ENCODE results near the gene ZSWIM4. TPM values are rescaled to one million over a fixed set of nuclear protein-coding genes. Genes with fewer than 3 reads are reported as not detected.
A peak's percentile ranks its signal among the peaks of the same experiment; 100 is the strongest.

ZSWIM4 gene
- total RNA-seq, 4 donors from 2014 or later: 0.26 to 8.4 (median 6.0) TPM

GRCh38 chr19:13827656-13828055 lies 32.4 kb downstream of the ZSWIM4 start:
- Histone ChIP-seq H3K36me3 (no peaks in the 10 kb centered on the region), H3K9me3 (no peaks in the 10 kb centered on the region), H3K27me3 (no peaks in the 10 kb centered on the region), H3K4me1 (no peaks in the 10 kb centered on the region), H3K27ac (no peak overlapping the region), H3K4me3 (no peak overlapping the region)
- no peak for DNase-seq
- intact Hi-C loops (cut with DNase I; ENCODE audit: low total_unique reads): no loop called here
- TF ChIP-seq CTCF (IDR thresholded peaks at IDR 0.05): no peak
- TF ChIP-seq POLR2A (IDR thresholded peaks at IDR 0.05): no peak

- H3K4me3 ChIP-seq: no peak overlapping the region
- DNase-seq: peak in 1 of 2 donors; percentile 14
- intact Hi-C loops (cut with DNase I; ENCODE audit: low total_unique reads): no loop called here
- no peaks in the 10 kb centered on the region for H3K36me3 ChIP-seq
- H3K9me3 ChIP-seq: no peaks in the 10 kb centered on the region
- no peaks in the 10 kb centered on the region for H3K27me3 ChIP-seq
- TF ChIP-seq POLR2A (IDR thresholded peaks at IDR 0.05) (no peak), CTCF (IDR thresholded peaks at IDR 0.05) (no peak)
- H3K4me1 ChIP-seq: peaks cover 0 to 11% of the 10 kb centered on the region in 2 donors
- no peak overlapping the region for H3K27ac ChIP-seq
These were observed 35.0 kb downstream of the ZSWIM4 start for GRCh38 chr19:13830114-13830740.

- H3K4me3 ChIP-seq: no peak overlapping the region
- no peaks in the 10 kb centered on the region for H3K36me3 ChIP-seq
- H3K4me1 ChIP-seq: peaks cover 0 to 18% of the 10 kb centered on the region in 2 donors
- no peak for TF ChIP-seq CTCF (IDR thresholded peaks at IDR 0.05)
- intact Hi-C loops (cut with DNase I; ENCODE audit: low total_unique reads): no loop called here
- peak; percentile 15 to 19 for DNase-seq
- H3K9me3 ChIP-seq: no peaks in the 10 kb centered on the region
- H3K27me3 ChIP-seq: no peaks in the 10 kb centered on the region
- H3K27ac ChIP-seq: no peak overlapping the region
These were observed 35.7 kb downstream of the ZSWIM4 start for GRCh38 chr19:13830741-13831536.

- H3K4me3 ChIP-seq: no peak overlapping the region
- H3K27me3 ChIP-seq: no peaks in the 10 kb centered on the region
- no peaks in the 10 kb centered on the region for H3K36me3 ChIP-seq
- no peak overlapping the region for H3K27ac ChIP-seq
- H3K9me3 ChIP-seq: no peaks in the 10 kb centered on the region
- peaks cover 0 to 21% of the 10 kb centered on the region in 2 donors for H3K4me1 ChIP-seq
- TF ChIP-seq POLR2A (IDR thresholded peaks at IDR 0.05): no peak
- no peak for TF ChIP-seq CTCF (IDR thresholded peaks at IDR 0.05)
- peak in 1 of 2 donors; percentile 15 for DNase-seq
- intact Hi-C loops (cut with DNase I; ENCODE audit: low total_unique reads): no loop called here
These were observed 36.6 kb downstream of the ZSWIM4 start for GRCh38 chr19:13831537-13832467.
